GM12875 (cell line): ENCODE measurements around the gene MAP1LC3B2.

Experiments
- H3K4me3 ChIP-seq: one replicate; pipeline ENCODE4 v1.5.1; 2011; ENCODE audit warnings: low read depth, low read length, control low read depth
- CTCF ChIP-seq: IDR thresholded peaks from 2 replicates; pipeline ENCODE4 v1.5.1; 2011; ENCODE audit warnings: low read depth, mild to moderate bottlenecking, control low read depth, inconsistent platforms, low read length, moderate library complexity, borderline replicate concordance; ENCODE audit not compliant: insufficient read depth

MAP1LC3B2 gene

GRCh38 chr12:116583129-116583694 is 24.0 kb downstream of the MAP1LC3B2 start:
- no peak for TF ChIP-seq CTCF
- H3K4me3 ChIP-seq, result no peak overlapping the region

- no peak overlapping the region for H3K4me3 ChIP-seq
- TF ChIP-seq CTCF, result no peak
Measured at GRCh38 chr12:116587270-116587669, 28.1 kb downstream of the MAP1LC3B2 start.

- no peak for TF ChIP-seq CTCF
- no peak overlapping the region for H3K4me3 ChIP-seq
Measured at GRCh38 chr12:116588390-116589028, 29.3 kb downstream of the MAP1LC3B2 start.

- H3K4me3 ChIP-seq, result no peak overlapping the region
- TF ChIP-seq CTCF, result no peak
Measured at GRCh38 chr12:116589581-116589980, 30.4 kb downstream of the MAP1LC3B2 start.

- TF ChIP-seq CTCF, result no peak
- no peak overlapping the region for H3K4me3 ChIP-seq
Measured at GRCh38 chr12:116590561-116590960, 31.4 kb downstream of the MAP1LC3B2 start.

- no peak overlapping the region for H3K4me3 ChIP-seq
- no peak for TF ChIP-seq CTCF
Measured at GRCh38 chr12:116591855-116592637, 32.9 kb downstream of the MAP1LC3B2 start.
